ENCODE measurements around the gene SLC35F3.

SLC35F3 gene

DNA sequence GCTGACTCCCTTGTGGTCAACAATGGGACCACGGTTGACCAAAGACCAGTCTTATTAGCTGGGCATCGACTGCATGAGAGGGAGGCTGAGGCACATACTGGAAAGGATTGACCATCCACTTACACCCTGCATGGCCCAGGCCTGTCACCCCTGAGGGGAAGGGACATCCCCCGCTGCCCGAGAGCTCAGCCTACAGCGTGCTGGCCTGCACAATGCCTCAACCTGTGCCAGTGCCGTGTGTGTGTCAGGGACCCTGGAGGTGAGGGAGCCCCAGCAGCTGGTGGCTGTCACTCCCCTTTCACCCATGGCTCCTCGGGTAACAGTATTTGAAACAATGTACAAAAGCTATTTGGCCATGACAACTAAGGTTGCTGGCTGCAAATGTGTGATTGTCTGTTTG lies 67.3 kb downstream of the SLC35F3 start:
- no peak for DNase-seq (ENCODE audit: low read depth in 2 of 3, low spot score in 1 of 3)

GRCh38 chr1:233972563-233972950 lies 68.1 kb downstream of the SLC35F3 start:
- no peak for DNase-seq (ENCODE audit: low read depth in 2 of 3, low spot score in 1 of 3)

GRCh38 chr1:233972951-233973635 lies 68.6 kb downstream of the SLC35F3 start:
- DNase-seq (ENCODE audit: low read depth in 2 of 3, low spot score in 1 of 3), result no peak

DNA sequence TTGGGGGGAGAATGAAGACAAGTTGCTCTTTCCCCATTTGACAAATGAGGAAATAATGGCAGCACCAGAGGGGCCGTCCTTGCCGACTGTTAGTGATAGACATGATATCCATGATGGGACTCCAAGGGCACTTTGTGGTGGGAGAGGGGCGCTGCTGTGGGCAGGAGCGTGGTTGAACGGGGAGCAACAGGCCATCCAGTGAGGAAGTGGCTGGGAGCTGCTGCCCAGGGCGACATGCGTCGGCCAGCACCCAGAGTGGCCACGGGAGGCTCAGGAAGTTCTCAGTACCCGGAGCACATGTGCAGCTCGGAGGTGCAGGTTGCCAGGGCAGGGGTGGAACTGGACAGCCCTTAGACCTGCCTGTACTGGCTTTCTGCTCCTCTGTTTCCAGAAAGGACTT lies 71.0 kb downstream of the SLC35F3 start:
- no peak for DNase-seq (ENCODE audit: low read depth in 2 of 3, low spot score in 1 of 3)

DNA sequence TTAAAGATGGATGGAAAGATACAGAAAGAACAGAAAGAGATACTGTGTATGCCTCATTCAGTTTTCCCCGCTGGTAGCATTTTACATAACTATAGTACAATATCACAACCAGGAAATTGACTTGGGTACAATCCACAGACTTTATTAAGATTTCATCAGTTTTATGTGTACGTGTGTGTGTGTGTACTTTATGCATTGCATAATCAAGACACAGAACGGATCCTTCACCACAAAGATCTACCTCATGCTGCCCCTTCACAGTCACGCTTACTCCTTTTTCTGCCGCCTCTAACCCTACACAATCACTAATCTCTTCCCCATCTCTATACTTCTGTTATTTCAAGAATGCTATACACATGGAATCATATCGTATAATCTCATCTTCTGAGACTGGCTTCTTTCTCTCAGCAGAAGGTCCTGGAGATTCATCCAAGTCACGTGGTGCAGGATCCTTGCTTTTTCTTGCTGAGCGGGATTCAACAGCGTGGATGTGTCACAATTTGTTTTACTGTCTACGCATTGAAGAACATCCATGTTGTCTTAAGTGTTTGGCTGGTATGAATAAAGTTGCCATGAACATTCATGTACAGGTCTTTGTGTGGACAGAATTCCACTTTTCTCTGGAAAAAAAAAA lies 76.7 kb downstream of the SLC35F3 start:
- no peak for DNase-seq (ENCODE audit: low read depth in 2 of 3, low spot score in 1 of 3)

DNA sequence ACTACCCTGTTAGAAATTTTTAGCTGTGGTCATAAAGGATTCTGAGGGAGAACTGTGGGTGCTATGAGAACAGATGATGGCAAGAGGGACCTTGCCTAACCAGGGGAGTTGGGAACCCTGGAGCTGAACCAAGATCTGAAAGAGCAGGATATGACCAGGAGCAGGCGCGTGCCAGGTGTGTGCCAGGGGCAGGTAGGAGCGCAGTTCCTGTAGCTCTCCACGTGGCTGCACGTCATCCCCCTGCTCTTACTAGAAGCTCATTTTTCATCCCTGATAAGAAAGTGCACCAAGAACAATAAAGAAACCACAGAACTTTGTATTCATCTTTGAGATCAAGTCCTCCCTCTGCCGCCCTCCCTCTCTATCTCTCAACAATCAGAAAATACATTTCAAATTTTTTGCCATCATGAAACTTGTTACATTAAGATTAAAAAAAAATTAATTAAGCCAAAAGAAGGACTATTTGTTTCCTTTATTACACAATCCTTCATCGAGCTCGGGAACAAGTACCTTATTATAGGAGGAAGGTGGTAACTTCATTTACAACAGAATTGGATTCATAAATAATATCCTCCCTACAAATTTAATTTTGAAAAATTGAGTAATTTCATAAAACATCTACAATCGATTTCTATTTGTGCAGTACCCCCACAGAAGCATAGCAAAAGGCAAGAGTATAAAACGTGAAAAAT lies 78.5 kb downstream of the SLC35F3 start:
- DNase-seq (ENCODE audit: low read depth in 2 of 3, low spot score in 1 of 3), result no peak

GRCh38 chr1:233983811-233984210 lies 79.3 kb downstream of the SLC35F3 start:
- DNase-seq (ENCODE audit: low read depth in 2 of 3, low spot score in 1 of 3), result no peak

DNA sequence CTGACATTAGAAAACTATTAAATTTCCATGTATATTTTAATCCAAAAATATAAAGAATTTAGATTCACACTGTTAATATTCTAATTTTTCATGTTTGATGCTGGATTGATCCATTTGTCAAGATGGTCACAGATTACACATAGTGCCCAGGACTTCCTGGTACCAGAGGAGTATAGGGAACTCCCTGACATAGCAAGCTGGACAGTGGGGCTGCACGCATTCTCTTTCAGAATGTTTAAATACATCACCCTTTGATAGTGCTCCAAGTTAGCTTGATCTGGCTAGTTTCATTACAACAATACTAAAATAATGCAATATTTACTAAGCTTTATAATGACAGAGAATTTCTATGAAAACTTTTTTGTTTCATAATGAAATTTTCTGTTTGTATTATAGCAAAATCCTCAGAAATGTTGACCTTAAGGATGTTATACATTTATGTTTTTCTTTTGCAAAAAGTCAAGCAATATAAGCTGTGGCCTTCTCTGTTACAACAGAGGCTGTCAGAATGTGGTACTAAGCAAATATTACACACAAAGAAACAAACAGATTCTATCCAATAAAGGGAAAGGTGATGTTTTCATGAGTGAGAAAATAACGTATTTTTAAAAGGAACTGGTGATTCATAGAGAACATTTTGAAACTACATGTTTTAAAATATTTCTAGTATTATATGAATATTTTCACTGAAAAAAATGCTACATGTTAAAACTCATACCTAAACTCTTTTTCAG lies 84.7 kb downstream of the SLC35F3 start:
- DNase-seq (ENCODE audit: low read depth in 2 of 3, low spot score in 1 of 3), result no peak

GRCh38 chr1:233990486-233990885 lies 86.0 kb downstream of the SLC35F3 start:
- no peak for DNase-seq (ENCODE audit: low read depth in 2 of 3, low spot score in 1 of 3)

DNA sequence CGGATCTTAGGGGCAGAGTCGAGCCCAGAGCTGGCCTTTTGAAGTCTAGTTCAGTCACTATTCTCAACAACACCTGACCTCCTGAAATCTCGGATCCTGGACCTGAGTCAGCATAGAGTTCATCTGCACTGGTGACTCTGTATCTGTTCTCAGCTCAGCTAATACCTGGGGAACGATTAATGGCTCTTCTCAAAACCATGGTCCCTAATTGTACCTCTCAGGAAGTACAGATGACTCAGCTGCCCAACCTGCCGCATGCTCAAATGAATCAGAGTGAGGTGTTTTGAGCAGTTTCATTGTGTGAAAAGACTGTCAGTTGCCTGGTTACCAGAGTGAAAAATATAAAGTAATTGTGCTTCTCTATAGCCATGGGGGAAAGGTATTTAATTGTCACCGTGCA lies 89.2 kb downstream of the SLC35F3 start:
- DNase-seq (ENCODE audit: low read depth in 2 of 3, low spot score in 1 of 3), result peak in 1 of 3 donors; percentile 3

- no peak for DNase-seq (ENCODE audit: low read depth in 2 of 3, low spot score in 1 of 3)
Measured at GRCh38 chr1:233994112-233994511, 89.6 kb downstream of the SLC35F3 start.

DNA sequence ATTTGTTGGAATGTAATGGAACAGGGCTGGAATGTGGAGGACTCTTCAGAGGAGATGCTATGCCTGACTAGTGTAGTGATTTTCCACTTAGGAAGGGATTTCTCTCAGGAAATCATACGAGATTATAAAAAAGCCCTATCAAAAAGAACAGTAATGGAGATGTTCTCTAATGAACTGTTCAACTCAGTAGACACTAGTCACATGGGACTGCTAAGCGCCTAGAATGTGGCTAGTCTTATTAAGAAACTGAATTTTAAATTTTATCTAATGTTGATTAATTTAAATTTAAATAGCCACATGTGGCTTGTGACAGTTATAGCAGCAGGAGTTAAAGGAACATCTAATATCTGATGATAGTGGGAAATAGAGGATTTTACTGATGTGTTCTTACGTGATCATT lies 94.0 kb downstream of the SLC35F3 start:
- DNase-seq (ENCODE audit: low read depth in 2 of 3, low spot score in 1 of 3), result no peak

DNA sequence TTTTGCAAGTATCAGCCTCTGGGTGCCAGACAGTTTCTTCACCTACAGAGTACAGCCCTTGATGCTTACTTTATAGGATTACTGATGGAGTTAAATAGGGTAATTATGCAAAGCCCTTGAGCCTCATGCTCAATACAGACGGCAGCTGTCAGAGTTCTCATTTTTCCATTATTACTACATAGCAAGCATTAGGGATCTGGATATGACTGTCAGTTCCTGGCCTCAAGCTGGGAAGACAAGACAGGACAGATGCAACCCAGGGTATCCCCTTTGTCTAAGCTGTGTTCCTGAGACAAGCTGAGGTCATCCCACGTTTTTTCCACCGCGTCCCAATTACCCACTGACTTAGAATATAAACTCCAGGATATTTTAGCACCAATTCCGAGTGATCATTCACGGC lies 94.4 kb downstream of the SLC35F3 start:
- DNase-seq (ENCODE audit: low read depth in 2 of 3, low spot score in 1 of 3), result no peak

GRCh38 chr1:234000557-234001041 lies 96.1 kb downstream of the SLC35F3 start:
- DNase-seq (ENCODE audit: low read depth in 2 of 3, low spot score in 1 of 3), result no peak

GRCh38 chr1:234001817-234002216 lies 97.3 kb downstream of the SLC35F3 start:
- no peak for DNase-seq (ENCODE audit: low read depth in 2 of 3, low spot score in 1 of 3)

GRCh38 chr1:234004591-234004990 lies 100.1 kb downstream of the SLC35F3 start:
- no peak for DNase-seq (ENCODE audit: low read depth in 2 of 3, low spot score in 1 of 3)

DNA sequence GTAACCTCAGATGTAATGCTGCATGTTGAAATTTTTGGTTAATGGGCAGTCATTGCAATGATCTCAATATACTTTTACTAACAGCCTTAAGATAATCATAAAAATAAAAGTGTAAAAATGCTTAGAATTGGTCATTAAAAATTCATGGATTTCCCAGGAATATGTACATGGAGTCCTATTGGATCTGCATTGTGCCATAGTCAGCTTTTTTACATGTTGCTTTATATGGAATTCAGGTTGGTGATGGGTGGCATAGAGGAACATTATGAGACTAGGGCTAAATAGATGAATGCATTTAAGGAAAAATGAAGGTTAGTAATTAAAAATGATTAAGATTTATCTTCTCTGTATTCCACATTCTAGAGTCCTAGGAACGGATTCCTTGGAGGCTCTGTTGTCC lies 103.2 kb downstream of the SLC35F3 start:
- DNase-seq (ENCODE audit: low read depth in 2 of 3, low spot score in 1 of 3), result no peak

- no peak for DNase-seq (ENCODE audit: low read depth in 2 of 3, low spot score in 1 of 3)
Measured at GRCh38 chr1:234008591-234008990, 104.1 kb downstream of the SLC35F3 start.

GRCh38 chr1:234009668-234010067 lies 105.2 kb downstream of the SLC35F3 start:
- DNase-seq (ENCODE audit: low read depth in 2 of 3, low spot score in 1 of 3), result no peak

GRCh38 chr1:234014208-234014607 lies 109.7 kb downstream of the SLC35F3 start:
- DNase-seq (ENCODE audit: low read depth in 2 of 3, low spot score in 1 of 3), result no peak

DNA sequence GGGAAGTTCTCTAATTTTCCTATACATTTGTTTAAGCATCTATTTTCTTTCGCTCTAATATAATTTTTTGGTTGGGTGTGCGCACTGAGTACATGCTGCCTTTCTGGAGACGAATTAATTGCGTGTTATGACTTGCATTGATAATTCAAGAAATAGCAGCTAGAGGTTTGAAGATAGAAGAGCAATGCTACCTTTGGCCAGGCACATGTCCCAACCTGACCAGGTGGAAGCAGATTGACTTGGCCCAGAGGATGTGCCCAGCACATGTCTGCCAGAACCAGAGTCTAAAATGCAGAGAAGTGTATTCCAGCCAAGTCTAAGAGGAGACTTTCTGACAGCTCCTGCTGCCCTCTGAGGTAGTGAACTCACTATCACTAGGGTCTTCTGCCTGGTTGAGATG lies 114.3 kb downstream of the SLC35F3 start:
- DNase-seq (ENCODE audit: low read depth in 2 of 3, low spot score in 1 of 3), result no peak

DNA sequence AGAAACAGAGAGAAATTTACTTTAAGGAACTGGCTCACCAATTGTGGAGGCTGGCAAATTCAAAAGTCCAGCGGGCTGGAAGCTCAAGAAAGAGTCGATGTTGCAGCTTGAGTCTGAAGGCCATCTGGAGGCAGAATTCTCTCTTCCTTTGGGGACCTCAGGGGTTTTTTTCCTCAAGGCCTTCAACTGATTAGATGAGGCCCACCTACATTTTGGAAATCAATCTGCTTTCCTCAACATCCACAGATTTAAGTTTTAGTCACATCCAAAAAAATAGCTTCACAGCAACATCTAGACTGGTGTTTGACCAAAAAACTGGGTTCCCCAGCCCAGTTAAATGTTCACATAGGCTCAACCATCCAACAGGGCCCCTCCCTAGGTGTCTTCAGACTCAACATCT lies 114.9 kb downstream of the SLC35F3 start:
- DNase-seq (ENCODE audit: low read depth in 2 of 3, low spot score in 1 of 3), result no peak

All from stimulated activated CD4-positive, alpha-beta T cell treated with anti-CD3 and anti-CD28 coated beads, Interleukin-12 subunit alpha, Interleukin-12 subunit beta, amount 100 ng/mL, for 48 hours (primary cell).